ENCODE measurements around the gene HPS6. TPM values are rescaled to one million over a fixed set of nuclear protein-coding genes. Genes with fewer than 3 reads are reported as not detected.
A peak's percentile ranks its signal among the peaks of the same experiment; 100 is the strongest.
"Not testable (repeated sequence)": the region's sequence is repeated elsewhere in the genome, so short reads cannot be mapped to it uniquely, and the experiment has no call there.

Gene HPS6
- total RNA-seq, 3 donors from 2014 or later (not counting 1 experiment from before 2014, with no cell fraction given), result 10.2 to 20.1 (median 18.5) TPM

GRCh38 chr10:102038410-102038809, 26.7 kb upstream of the HPS6 start:
- no peaks in the 10 kb centered on the region for H3K36me3 Mint-ChIP-seq
- Histone ChIP-seq H3K36me3 (ENCODE audit: control insufficient read depth, insufficient read depth, low read length) (no peaks in the 10 kb centered on the region), H3K4me3 (ENCODE audit: low read length) (no peak overlapping the region), H3K27ac (ENCODE audit: low read length) (no peak overlapping the region), H3K9me3 (ENCODE audit: control insufficient read depth, insufficient read depth, low read length) (no peaks in the 10 kb centered on the region), H3K4me1 (ENCODE audit: control insufficient read depth, insufficient read depth, low read length) (no peaks in the 10 kb centered on the region), H3K27me3 (ENCODE audit: control insufficient read depth, insufficient read depth, low read length) (no peaks in the 10 kb centered on the region)
- no peak overlapping the region for H3K27ac Mint-ChIP-seq
- H3K4me3 Mint-ChIP-seq, result no peak overlapping the region
- intact Hi-C loops (cut with micrococcal nuclease), result no loop called here
- no peak for TF ChIP-seq CTCF (IDR thresholded peaks at IDR 0.05)
- H3K4me1 Mint-ChIP-seq, result peaks cover 14 to 20% of the 10 kb centered on the region in 2 donors
- ATAC-seq (no peak), DNase-seq (no peak)
- no peaks in the 10 kb centered on the region for H3K9me3 Mint-ChIP-seq
- H3K27me3 Mint-ChIP-seq (ENCODE audit: low read depth in 2 of 2), result no peaks in the 10 kb centered on the region

GRCh38 chr10:102040305-102041050, 24.7 kb upstream of the HPS6 start:
- Mint-ChIP-seq H3K27ac (peak overlapping the region in 1 of 2 donors; percentile 27), H3K27me3 (ENCODE audit: low read depth in 2 of 2) (no peaks in the 10 kb centered on the region), H3K4me1 (peaks cover 22 to 35% of the 10 kb centered on the region in 2 donors), H3K36me3 (no peaks in the 10 kb centered on the region), H3K9me3 (no peaks in the 10 kb centered on the region), H3K4me3 (no peak overlapping the region)
- intact Hi-C loops (cut with micrococcal nuclease), result no loop called here
- H3K9me3 ChIP-seq (ENCODE audit: control insufficient read depth, insufficient read depth, low read length), result no peaks in the 10 kb centered on the region
- ATAC-seq, result no peak
- TF ChIP-seq CTCF (IDR thresholded peaks at IDR 0.05), result no peak
- DNase-seq, result no peak
- no peaks in the 10 kb centered on the region for H3K4me1 ChIP-seq (ENCODE audit: control insufficient read depth, insufficient read depth, low read length)
- 72% methylated on average over 6 of the region's 7 CpGs for WGBS (ENCODE audit: insufficient coverage)
- no peaks in the 10 kb centered on the region for H3K27me3 ChIP-seq (ENCODE audit: control insufficient read depth, insufficient read depth, low read length)
- no peak overlapping the region for H3K4me3 ChIP-seq (ENCODE audit: low read length)
- H3K27ac ChIP-seq (ENCODE audit: low read length), result no peak overlapping the region
- no peaks in the 10 kb centered on the region for H3K36me3 ChIP-seq (ENCODE audit: control insufficient read depth, insufficient read depth, low read length)

GRCh38 chr10:102045292-102045691, 19.9 kb upstream of the HPS6 start:
- DNase-seq (no peak), ATAC-seq (no peak)
- intact Hi-C loops (cut with micrococcal nuclease), result no loop called here
- no peaks in the 10 kb centered on the region for H3K4me1 ChIP-seq (ENCODE audit: control insufficient read depth, insufficient read depth, low read length)
- Mint-ChIP-seq H3K27me3 (ENCODE audit: low read depth in 2 of 2) (no peaks in the 10 kb centered on the region), H3K36me3 (no peaks in the 10 kb centered on the region), H3K9me3 (no peaks in the 10 kb centered on the region), H3K4me1 (peaks cover 51 to 59% of the 10 kb centered on the region in 2 donors), H3K4me3 (no peak overlapping the region), H3K27ac (no peak overlapping the region)
- no peaks in the 10 kb centered on the region for H3K9me3 ChIP-seq (ENCODE audit: control insufficient read depth, insufficient read depth, low read length)
- no peaks in the 10 kb centered on the region for H3K27me3 ChIP-seq (ENCODE audit: control insufficient read depth, insufficient read depth, low read length)
- no peaks in the 10 kb centered on the region for H3K36me3 ChIP-seq (ENCODE audit: control insufficient read depth, insufficient read depth, low read length)
- TF ChIP-seq CTCF (IDR thresholded peaks at IDR 0.05), result no peak
- H3K27ac ChIP-seq (ENCODE audit: low read length), result no peak overlapping the region
- WGBS (ENCODE audit: insufficient coverage), result 65% methylated on average over 3 of the region's 3 CpGs
- H3K4me3 ChIP-seq (ENCODE audit: low read length), result no peak overlapping the region

GRCh38 chr10:102046095-102046494, 19.1 kb upstream of the HPS6 start:
- TF ChIP-seq CTCF (IDR thresholded peaks at IDR 0.05), result no peak
- no peak overlapping the region for H3K4me3 ChIP-seq (ENCODE audit: low read length)
- H3K36me3 Mint-ChIP-seq, result no peaks in the 10 kb centered on the region
- no peak for ATAC-seq
- no peaks in the 10 kb centered on the region for H3K9me3 ChIP-seq (ENCODE audit: control insufficient read depth, insufficient read depth, low read length)
- H3K4me3 Mint-ChIP-seq, result no peak overlapping the region
- no peaks in the 10 kb centered on the region for H3K36me3 ChIP-seq (ENCODE audit: control insufficient read depth, insufficient read depth, low read length)
- H3K27ac ChIP-seq (ENCODE audit: low read length), result no peak overlapping the region
- 100% methylated on average over 2 of the region's 2 CpGs for WGBS (ENCODE audit: insufficient coverage)
- no peaks in the 10 kb centered on the region for H3K27me3 Mint-ChIP-seq (ENCODE audit: low read depth in 2 of 2)
- intact Hi-C loops (cut with micrococcal nuclease), result no loop called here
- no peaks in the 10 kb centered on the region for H3K9me3 Mint-ChIP-seq
- H3K27me3 ChIP-seq (ENCODE audit: control insufficient read depth, insufficient read depth, low read length), result no peaks in the 10 kb centered on the region
- peaks cover 45 to 55% of the 10 kb centered on the region in 2 donors for H3K4me1 Mint-ChIP-seq
- no peaks in the 10 kb centered on the region for H3K4me1 ChIP-seq (ENCODE audit: control insufficient read depth, insufficient read depth, low read length)
- no peak overlapping the region for H3K27ac Mint-ChIP-seq
- DNase-seq, result no peak

GRCh38 chr10:102054881-102055646, 10.1 kb upstream of the HPS6 start:
- H3K4me3 Mint-ChIP-seq, result peak overlapping the region; percentile 95
- peak overlapping the region; percentile 85 for H3K27ac ChIP-seq (ENCODE audit: low read length)
- H3K27me3 Mint-ChIP-seq (ENCODE audit: low read depth in 2 of 2); intact Hi-C loops (cut with micrococcal nuclease); H3K36me3 ChIP-seq (ENCODE audit: control insufficient read depth, insufficient read depth, low read length); H3K27me3 ChIP-seq (ENCODE audit: control insufficient read depth, insufficient read depth, low read length); H3K36me3 Mint-ChIP-seq; H3K9me3 ChIP-seq (ENCODE audit: control insufficient read depth, insufficient read depth, low read length); H3K9me3 Mint-ChIP-seq; ATAC-seq; DNase-seq: not testable (repeated sequence)
- peaks cover 29 to 33% of the 10 kb centered on the region in 2 donors for H3K4me1 Mint-ChIP-seq
- H3K27ac Mint-ChIP-seq, result peak overlapping the region; percentile 88 to 98
- H3K4me3 ChIP-seq (ENCODE audit: low read length), result peak overlapping the region; percentile 87
- WGBS (ENCODE audit: insufficient coverage), result 70% methylated on average over 27 of the region's 34 CpGs
- peaks cover 22% of the 10 kb centered on the region for H3K4me1 ChIP-seq (ENCODE audit: control insufficient read depth, insufficient read depth, low read length)
